Activated naive CD8-positive, alpha-beta T cell treated with anti-CD3 and anti-CD28 coated beads, Interleukin-2, amount 50 U/mL, for 24 hours (primary cell): Measurements from ENCODE around the gene CFAP97.

Experiments
- ATAC-seq: fragments of 150-1000 bp; cut with Tn5 transposase; one replicate; pipeline ENCODE4 v1.10.0; 2021
- DNase-seq: peaks from one replicate; pipeline ENCODE4 v3.0.0; 2021
- H3K27ac Mint-ChIP-seq: one replicate; pipeline ENCODE4 v1.8.0; 2021; ENCODE audit warnings: mild to moderate bottlenecking, mixed read lengths
- H3K27me3 Mint-ChIP-seq: one replicate; pipeline ENCODE4 v1.8.0; 2021; ENCODE audit warnings: mixed read lengths
- H3K36me3 Mint-ChIP-seq: one replicate; pipeline ENCODE4 v1.8.0; 2021; ENCODE audit warnings: low read depth, mixed read lengths
- H3K4me1 Mint-ChIP-seq: one replicate; pipeline ENCODE4 v1.8.0; 2021; ENCODE audit warnings: mixed read lengths
- H3K4me3 Mint-ChIP-seq: one replicate; pipeline ENCODE4 v1.8.0; 2021; ENCODE audit warnings: mild to moderate bottlenecking, moderate library complexity, mixed read lengths
- H3K9me3 Mint-ChIP-seq: one replicate; pipeline ENCODE4 v1.8.0; 2021; ENCODE audit warnings: mixed read lengths

Gene CFAP97

GRCh38 chr4:185145572-185145971, 58.2 kb downstream of the CFAP97 start:
- ATAC-seq (no peak), DNase-seq (no peak)
- Mint-ChIP-seq H3K27me3 (peaks cover 9% of the 10 kb centered on the region), H3K36me3 (peaks cover 3% of the 10 kb centered on the region), H3K27ac (no peak overlapping the region), H3K4me1 (peaks cover 15% of the 10 kb centered on the region), H3K4me3 (no peak overlapping the region), H3K9me3 (no peaks in the 10 kb centered on the region)

- peaks cover 15% of the 10 kb centered on the region for H3K4me1 Mint-ChIP-seq
- H3K27ac Mint-ChIP-seq: no peak overlapping the region
- H3K9me3 Mint-ChIP-seq: no peaks in the 10 kb centered on the region
- ATAC-seq (no peak), DNase-seq (no peak)
- H3K36me3 Mint-ChIP-seq: peaks cover 1% of the 10 kb centered on the region
- no peak overlapping the region for H3K4me3 Mint-ChIP-seq
- peaks cover 9% of the 10 kb centered on the region for H3K27me3 Mint-ChIP-seq
Observed at GRCh38 chr4:185144601-185145240, 59.1 kb downstream of the CFAP97 start.

GRCh38 chr4:185143601-185143969, 60.2 kb downstream of the CFAP97 start:
- DNase-seq: peak; percentile 27
- H3K4me3 Mint-ChIP-seq: peak overlapping the region; percentile 77
- H3K9me3 Mint-ChIP-seq: no peaks in the 10 kb centered on the region
- no peaks in the 10 kb centered on the region for H3K36me3 Mint-ChIP-seq
- peaks cover 10% of the 10 kb centered on the region for H3K27me3 Mint-ChIP-seq
- peaks cover 15% of the 10 kb centered on the region for H3K4me1 Mint-ChIP-seq
- ATAC-seq: peak; percentile 16
- peak overlapping the region; percentile 55 for H3K27ac Mint-ChIP-seq

GRCh38 chr4:185142912-185143600, 60.7 kb downstream of the CFAP97 start, which contains the start of gene SLC25A4:
SLC25A4 (plus strand) TSS chr4:185143266; CDS start chr4:185143373, 107 bp downstream.
- no peaks in the 10 kb centered on the region for H3K36me3 Mint-ChIP-seq
- peak within 1 kb of the TSS; percentile 55 for H3K27ac Mint-ChIP-seq
- H3K4me3 Mint-ChIP-seq: peak within 1 kb of the TSS; percentile 77
- no peaks in the 10 kb centered on the region for H3K9me3 Mint-ChIP-seq
- peak; percentile 96 for ATAC-seq
- peaks cover 15% of the 10 kb centered on the region for H3K4me1 Mint-ChIP-seq
- peaks cover 15% of the 10 kb centered on the region for H3K27me3 Mint-ChIP-seq
- DNase-seq: peak; percentile 92

- Mint-ChIP-seq H3K4me3 (peak overlapping the region; percentile 77), H3K4me1 (peaks cover 15% of the 10 kb centered on the region), H3K27me3 (peaks cover 18% of the 10 kb centered on the region), H3K36me3 (no peaks in the 10 kb centered on the region), H3K27ac (peak overlapping the region; percentile 47), H3K9me3 (no peaks in the 10 kb centered on the region)
- no peak for DNase-seq
- ATAC-seq: peak; percentile 3
Observed at GRCh38 chr4:185142564-185142911, 61.3 kb downstream of the CFAP97 start.

- Mint-ChIP-seq H3K27ac (no peak overlapping the region), H3K4me1 (peaks cover 15% of the 10 kb centered on the region)
- no peak for DNase-seq
Observed at GRCh38 chr4:185141777-185142176, 62.0 kb downstream of the CFAP97 start.

GRCh38 chr4:185139736-185140135, 64.1 kb downstream of the CFAP97 start:
- Mint-ChIP-seq H3K9me3 (no peaks in the 10 kb centered on the region), H3K27ac (no peak overlapping the region), H3K4me3 (no peak overlapping the region), H3K27me3 (peaks cover 19% of the 10 kb centered on the region), H3K4me1 (peaks cover 14% of the 10 kb centered on the region), H3K36me3 (no peaks in the 10 kb centered on the region)
- DNase-seq (no peak), ATAC-seq (no peak)

More at GRCh38 chr4:185141777-185142176, 62.0 kb downstream of the CFAP97 start:
- no peaks in the 10 kb centered on the region for H3K9me3 Mint-ChIP-seq
- H3K27me3 Mint-ChIP-seq: peaks cover 19% of the 10 kb centered on the region
- no peaks in the 10 kb centered on the region for H3K36me3 Mint-ChIP-seq
- H3K4me3 Mint-ChIP-seq: no peak overlapping the region
- no peak for ATAC-seq

GRCh38 chr4:185138161-185138560, 65.6 kb downstream of the CFAP97 start:
- Mint-ChIP-seq H3K27me3 (peaks cover 19% of the 10 kb centered on the region), H3K4me3 (no peak overlapping the region), H3K36me3 (no peaks in the 10 kb centered on the region), H3K27ac (no peak overlapping the region), H3K4me1 (peaks cover 5% of the 10 kb centered on the region), H3K9me3 (no peaks in the 10 kb centered on the region)
- ATAC-seq: no peak
- DNase-seq: no peak

- no peak for DNase-seq
- Mint-ChIP-seq H3K27ac (no peak overlapping the region), H3K36me3 (no peaks in the 10 kb centered on the region), H3K4me1 (peaks cover 2% of the 10 kb centered on the region), H3K9me3 (no peaks in the 10 kb centered on the region), H3K4me3 (no peak overlapping the region), H3K27me3 (peaks cover 19% of the 10 kb centered on the region)
- no peak for ATAC-seq
Observed at GRCh38 chr4:185137233-185137925, 66.4 kb downstream of the CFAP97 start.

GRCh38 chr4:185134307-185134869, 69.4 kb downstream of the CFAP97 start:
- no peaks in the 10 kb centered on the region for H3K4me1 Mint-ChIP-seq
- H3K36me3 Mint-ChIP-seq: no peaks in the 10 kb centered on the region
- peaks cover 27% of the 10 kb centered on the region for H3K27me3 Mint-ChIP-seq
- DNase-seq (no peak), ATAC-seq (no peak)
- H3K4me3 Mint-ChIP-seq: no peak overlapping the region
- no peaks in the 10 kb centered on the region for H3K9me3 Mint-ChIP-seq
- H3K27ac Mint-ChIP-seq: no peak overlapping the region

- Mint-ChIP-seq H3K4me3 (peak overlapping the region; percentile 66), H3K27ac (no peak overlapping the region), H3K27me3 (peaks cover 42% of the 10 kb centered on the region)
Observed at GRCh38 chr4:185128272-185129119, 75.3 kb downstream of the CFAP97 start.

GRCh38 chr4:185127021-185127925, 76.5 kb downstream of the CFAP97 start:
- Mint-ChIP-seq H3K36me3 (no peaks in the 10 kb centered on the region), H3K27me3 (peaks cover 51% of the 10 kb centered on the region), H3K27ac (no peak overlapping the region), H3K4me1 (peaks cover 6% of the 10 kb centered on the region), H3K4me3 (peak overlapping the region; percentile 57), H3K9me3 (no peaks in the 10 kb centered on the region)
- no peak for ATAC-seq
- peak; percentile 15 for DNase-seq

More at GRCh38 chr4:185128272-185129119, 75.3 kb downstream of the CFAP97 start:
- DNase-seq: peak; percentile 37
- peak; percentile 60 for ATAC-seq
- no peaks in the 10 kb centered on the region for H3K9me3 Mint-ChIP-seq
- H3K4me1 Mint-ChIP-seq: peaks cover 6% of the 10 kb centered on the region
- H3K36me3 Mint-ChIP-seq: no peaks in the 10 kb centered on the region

- no peaks in the 10 kb centered on the region for H3K9me3 Mint-ChIP-seq
- no peaks in the 10 kb centered on the region for H3K36me3 Mint-ChIP-seq
- H3K27me3 Mint-ChIP-seq: peaks cover 36% of the 10 kb centered on the region
- peaks cover 4% of the 10 kb centered on the region for H3K4me1 Mint-ChIP-seq
- no peak for ATAC-seq
- no peak for DNase-seq
- H3K27ac Mint-ChIP-seq: no peak overlapping the region
- no peak overlapping the region for H3K4me3 Mint-ChIP-seq
Observed at GRCh38 chr4:185124006-185124405, 79.8 kb downstream of the CFAP97 start.
